ENCODE data around the gene SIK2. TPM values are rescaled to one million over a fixed set of nuclear protein-coding genes. Genes with fewer than 3 reads are reported as not detected.

SIK2 gene
- total RNA-seq, 1 donor from 2014 or later: 16.3 TPM

- H3K79me2 ChIP-seq (ENCODE audit: low read depth): no peaks in the 10 kb centered on the region
- Mint-ChIP-seq H3K4me3 (peak overlapping the region; percentile 41), H3K27me3 (ENCODE audit: insufficient read depth, low read depth) (peaks cover 2% of the 10 kb centered on the region), H3K4me1 (peaks cover 72% of the 10 kb centered on the region), H3K36me3 (peaks cover 8% of the 10 kb centered on the region), H3K9me3 (no peaks in the 10 kb centered on the region), H3K27ac (peak overlapping the region; percentile 57)
- H3K4me2 ChIP-seq: no peak overlapping the region
- H3K36me3 ChIP-seq: no peaks in the 10 kb centered on the region
- TF ChIP-seq CTCF (IDR thresholded peaks at IDR 0.05): no peak
- TF ChIP-seq EZH2 (IDR thresholded peaks at IDR 0.05): no peak
- no peak overlapping the region for H3K4me3 ChIP-seq
- peaks cover 16% of the 10 kb centered on the region for H4K20me1 ChIP-seq (ENCODE audit: low read depth)
- no peak overlapping the region for H3K9ac ChIP-seq
- no peaks in the 10 kb centered on the region for H3K27me3 ChIP-seq
- no peak for DNase-seq (ENCODE audit: low spot score)
- peaks cover 7% of the 10 kb centered on the region for H3F3A ChIP-seq (ENCODE audit: low read depth)
- H2AFZ ChIP-seq (replicated peaks): no peak overlapping the region
- peaks cover 14% of the 10 kb centered on the region for H3K4me1 ChIP-seq
- H3K9me3 ChIP-seq (ENCODE audit: low read depth): no peaks in the 10 kb centered on the region
- no peak overlapping the region for H3K27ac ChIP-seq
Observed at GRCh38 chr11:111733016-111733415, 130.8 kb downstream of the SIK2 start.

GRCh38 chr11:111733611-111734088 is 131.4 kb downstream of the SIK2 start:
- Mint-ChIP-seq H3K4me3 (no peak overlapping the region), H3K4me1 (peaks cover 77% of the 10 kb centered on the region), H3K27ac (peak overlapping the region; percentile 57), H3K27me3 (ENCODE audit: insufficient read depth, low read depth) (peaks cover 2% of the 10 kb centered on the region), H3K36me3 (peaks cover 8% of the 10 kb centered on the region), H3K9me3 (no peaks in the 10 kb centered on the region)
- Histone ChIP-seq H3K36me3 (no peaks in the 10 kb centered on the region), H4K20me1 (ENCODE audit: low read depth) (peaks cover 22% of the 10 kb centered on the region), H3K4me1 (peaks cover 14% of the 10 kb centered on the region), H3K9ac (no peak overlapping the region), H3K4me3 (no peak overlapping the region), H3K9me3 (ENCODE audit: low read depth) (no peaks in the 10 kb centered on the region), H3K27me3 (no peaks in the 10 kb centered on the region), H3K79me2 (ENCODE audit: low read depth) (no peaks in the 10 kb centered on the region), H3K27ac (peak overlapping the region; percentile 53), H2AFZ (replicated peaks) (no peak overlapping the region), H3F3A (ENCODE audit: low read depth) (peaks cover 12% of the 10 kb centered on the region), H3K4me2 (no peak overlapping the region)
- DNase-seq (ENCODE audit: low spot score): peak; percentile 34
- TF ChIP-seq CTCF (IDR thresholded peaks at IDR 0.05): no peak
- TF ChIP-seq EZH2 (IDR thresholded peaks at IDR 0.05): no peak
- no peak for TF ChIP-seq EZH2phosphoT487 (IDR thresholded peaks at IDR 0.05)

- Histone ChIP-seq H3K4me2 (no peak overlapping the region), H3K9ac (no peak overlapping the region), H3F3A (ENCODE audit: low read depth) (peaks cover 18% of the 10 kb centered on the region), H3K27ac (peak overlapping the region; percentile 53), H3K9me3 (ENCODE audit: low read depth) (no peaks in the 10 kb centered on the region), H3K4me3 (no peak overlapping the region), H4K20me1 (ENCODE audit: low read depth) (peaks cover 25% of the 10 kb centered on the region), H3K79me2 (ENCODE audit: low read depth) (no peaks in the 10 kb centered on the region), H3K27me3 (no peaks in the 10 kb centered on the region), H3K4me1 (peaks cover 16% of the 10 kb centered on the region), H3K36me3 (no peaks in the 10 kb centered on the region), H2AFZ (replicated peaks) (no peak overlapping the region)
- Mint-ChIP-seq H3K27me3 (ENCODE audit: insufficient read depth, low read depth) (peaks cover 2% of the 10 kb centered on the region), H3K9me3 (no peaks in the 10 kb centered on the region), H3K36me3 (peaks cover 5% of the 10 kb centered on the region), H3K27ac (peak overlapping the region; percentile 99), H3K4me1 (peaks cover 77% of the 10 kb centered on the region), H3K4me3 (peak overlapping the region; percentile 69)
- TF ChIP-seq EZH2 (IDR thresholded peaks at IDR 0.05) (no peak), EZH2phosphoT487 (IDR thresholded peaks at IDR 0.05) (no peak), CTCF (IDR thresholded peaks at IDR 0.05) (no peak)
- DNase-seq (ENCODE audit: low spot score): no peak
Observed at GRCh38 chr11:111734101-111734953, 132.1 kb downstream of the SIK2 start.
